ENCODE results near the gene ANKRD33B.

DNA sequence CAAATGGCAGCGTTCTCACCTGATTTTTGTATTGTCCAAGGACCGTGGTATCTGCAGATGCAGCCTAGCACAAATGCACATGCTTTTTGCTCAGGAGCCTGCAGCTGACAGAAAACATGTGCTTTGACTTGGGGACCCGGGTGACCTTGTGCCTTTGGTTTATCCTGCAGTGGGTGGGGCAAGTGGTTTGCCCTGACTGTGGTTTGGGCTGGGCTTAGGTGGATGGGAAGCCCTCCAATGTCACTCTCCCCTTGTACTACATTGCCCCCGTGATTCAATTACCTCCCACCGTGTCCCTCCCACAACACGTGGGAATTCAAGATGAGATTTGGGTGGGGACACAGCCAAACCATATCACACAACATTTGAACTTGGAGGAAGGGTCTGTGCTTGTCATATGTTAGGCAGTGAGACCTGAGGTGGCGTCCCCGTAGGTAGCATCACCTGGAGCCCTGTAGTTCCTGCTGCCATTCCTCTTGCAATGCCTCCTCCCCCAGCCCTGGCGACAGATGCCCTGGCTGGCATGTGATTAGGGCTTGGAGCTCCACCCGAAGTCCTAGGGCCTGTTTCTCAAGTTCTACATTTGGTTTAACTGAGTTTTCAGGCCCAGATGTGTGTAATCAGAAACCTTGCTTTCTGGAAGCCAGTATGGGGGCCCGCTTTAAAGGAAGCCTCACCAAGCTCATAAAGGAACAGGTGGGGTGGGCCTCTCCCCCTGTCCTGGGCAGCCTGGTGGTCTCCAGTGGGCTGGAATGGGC, 2.1 kb downstream of the ANKRD33B start:
- TF ChIP-seq, protein P1, sequence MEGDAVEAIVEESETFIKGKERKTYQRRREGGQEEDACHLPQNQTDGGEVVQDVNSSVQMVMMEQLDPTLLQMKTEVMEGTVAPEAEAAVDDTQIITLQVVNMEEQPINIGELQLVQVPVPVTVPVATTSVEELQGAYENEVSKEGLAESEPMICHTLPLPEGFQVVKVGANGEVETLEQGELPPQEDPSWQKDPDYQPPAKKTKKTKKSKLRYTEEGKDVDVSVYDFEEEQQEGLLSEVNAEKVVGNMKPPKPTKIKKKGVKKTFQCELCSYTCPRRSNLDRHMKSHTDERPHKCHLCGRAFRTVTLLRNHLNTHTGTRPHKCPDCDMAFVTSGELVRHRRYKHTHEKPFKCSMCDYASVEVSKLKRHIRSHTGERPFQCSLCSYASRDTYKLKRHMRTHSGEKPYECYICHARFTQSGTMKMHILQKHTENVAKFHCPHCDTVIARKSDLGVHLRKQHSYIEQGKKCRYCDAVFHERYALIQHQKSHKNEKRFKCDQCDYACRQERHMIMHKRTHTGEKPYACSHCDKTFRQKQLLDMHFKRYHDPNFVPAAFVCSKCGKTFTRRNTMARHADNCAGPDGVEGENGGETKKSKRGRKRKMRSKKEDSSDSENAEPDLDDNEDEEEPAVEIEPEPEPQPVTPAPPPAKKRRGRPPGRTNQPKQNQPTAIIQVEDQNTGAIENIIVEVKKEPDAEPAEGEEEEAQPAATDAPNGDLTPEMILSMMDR (IDR thresholded peaks at IDR 0.05): no peak
- TF ChIP-seq EZH2phosphoT487 (IDR thresholded peaks at IDR 0.05): no peak

Measured in neural progenitor cell (in vitro differentiated cells).